Measurements from ENCODE around the gene DHRS9. TPM values are rescaled to one million over a fixed set of nuclear protein-coding genes. Genes with fewer than 3 reads are reported as not detected.

The DHRS9 gene
- polyA plus RNA-seq, 1 donor: 0.48 TPM

GRCh38 chr2:169065422-169065821 lies 3.9 kb upstream of the DHRS9 start:
- Histone ChIP-seq H3K4me3 (ENCODE audit: low read length) (no peak overlapping the region), H3K4me1 (ENCODE audit: control insufficient read depth, insufficient read depth, low read length) (peaks cover 4% of the 10 kb centered on the region), H3K27ac (ENCODE audit: low read length) (no peak overlapping the region), H3K27me3 (ENCODE audit: control insufficient read depth, insufficient read depth, low read length) (no peaks in the 10 kb centered on the region), H3K9me3 (ENCODE audit: control insufficient read depth, low read depth, low read length) (no peaks in the 10 kb centered on the region), H3K36me3 (ENCODE audit: control insufficient read depth, insufficient read depth, low read length) (no peaks in the 10 kb centered on the region)
- DNase-seq: no peak
- no CpG with 5 or more reads among the region's 1 CpG for WGBS (ENCODE audit: insufficient coverage, low lambda C conversion rate)

GRCh38 chr2:169065864-169066517 lies 3.4 kb upstream of the DHRS9 start:
- Histone ChIP-seq H3K27me3 (ENCODE audit: control insufficient read depth, insufficient read depth, low read length) (no peaks in the 10 kb centered on the region), H3K36me3 (ENCODE audit: control insufficient read depth, insufficient read depth, low read length) (no peaks in the 10 kb centered on the region), H3K27ac (ENCODE audit: low read length) (no peak overlapping the region), H3K4me3 (ENCODE audit: low read length) (no peak overlapping the region), H3K9me3 (ENCODE audit: control insufficient read depth, low read depth, low read length) (no peaks in the 10 kb centered on the region), H3K4me1 (ENCODE audit: control insufficient read depth, insufficient read depth, low read length) (peaks cover 4% of the 10 kb centered on the region)
- no peak for DNase-seq
- WGBS (ENCODE audit: insufficient coverage, low lambda C conversion rate): no CpG with 5 or more reads among the region's 2 CpGs

DNA sequence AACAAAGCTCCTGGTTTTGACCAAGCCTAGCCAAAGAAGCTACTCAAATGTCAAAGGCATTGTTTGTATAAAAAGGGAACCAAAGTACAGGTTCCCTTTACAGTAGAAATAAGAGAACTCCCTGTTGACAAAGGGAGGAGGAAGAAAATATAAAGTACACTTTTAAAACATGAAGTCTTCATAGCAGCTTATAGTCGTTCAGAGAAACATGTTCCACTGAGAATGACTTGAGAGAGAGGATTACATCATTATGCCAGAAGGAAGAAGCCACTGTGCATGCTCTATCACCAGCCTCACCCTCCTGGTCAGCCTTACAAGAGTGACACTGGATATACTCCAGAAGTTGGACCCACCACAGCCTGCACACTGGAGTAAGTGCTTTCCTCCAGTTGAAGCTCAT lies 2.5 kb upstream of the DHRS9 start:
- Histone ChIP-seq H3K36me3 (ENCODE audit: control insufficient read depth, insufficient read depth, low read length) (no peaks in the 10 kb centered on the region), H3K27ac (ENCODE audit: low read length) (no peak overlapping the region), H3K4me3 (ENCODE audit: low read length) (no peak overlapping the region), H3K27me3 (ENCODE audit: control insufficient read depth, insufficient read depth, low read length) (no peaks in the 10 kb centered on the region), H3K4me1 (ENCODE audit: control insufficient read depth, insufficient read depth, low read length) (peaks cover 4% of the 10 kb centered on the region), H3K9me3 (ENCODE audit: control insufficient read depth, low read depth, low read length) (no peaks in the 10 kb centered on the region)
- no peak for DNase-seq
- no CpG with 5 or more reads among the region's 1 CpG for WGBS (ENCODE audit: insufficient coverage, low lambda C conversion rate)

DNA sequence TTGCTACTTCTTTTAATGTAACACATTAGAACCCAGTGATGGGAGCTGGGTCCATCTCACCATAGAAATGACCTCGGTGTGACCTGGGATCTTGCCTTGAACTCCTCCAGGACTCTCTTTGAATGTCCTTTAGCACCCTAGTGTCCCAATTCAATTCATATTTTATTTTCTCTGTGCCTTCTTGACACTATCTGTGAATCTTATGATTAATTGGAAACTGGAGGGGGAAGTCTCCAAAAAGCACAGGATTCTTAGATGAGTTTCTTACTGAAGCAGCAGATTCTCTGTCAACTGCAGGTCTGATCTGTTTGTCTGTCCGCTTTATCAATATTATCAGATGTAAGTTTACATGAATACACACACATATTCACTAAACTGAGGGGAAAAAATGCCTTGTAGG lies 470 bp downstream of the DHRS9 start:
- WGBS (ENCODE audit: insufficient coverage, low lambda C conversion rate): no CpG with 5 or more reads among the region's 2 CpGs
- H3K4me1 ChIP-seq (ENCODE audit: control insufficient read depth, insufficient read depth, low read length): no peaks in the 10 kb centered on the region
- DNase-seq: no peak
- no peaks in the 10 kb centered on the region for H3K36me3 ChIP-seq (ENCODE audit: control insufficient read depth, insufficient read depth, low read length)
- no peak overlapping the region for H3K27ac ChIP-seq (ENCODE audit: low read length)
- H3K9me3 ChIP-seq (ENCODE audit: control insufficient read depth, low read depth, low read length): no peaks in the 10 kb centered on the region
- H3K4me3 ChIP-seq (ENCODE audit: low read length): no peak overlapping the region
- H3K27me3 ChIP-seq (ENCODE audit: control insufficient read depth, insufficient read depth, low read length): no peaks in the 10 kb centered on the region

GRCh38 chr2:169071455-169071854 lies 2.1 kb downstream of the DHRS9 start:
- Histone ChIP-seq H3K27ac (ENCODE audit: low read length) (no peak overlapping the region), H3K27me3 (ENCODE audit: control insufficient read depth, insufficient read depth, low read length) (no peaks in the 10 kb centered on the region), H3K9me3 (ENCODE audit: control insufficient read depth, low read depth, low read length) (no peaks in the 10 kb centered on the region), H3K36me3 (ENCODE audit: control insufficient read depth, insufficient read depth, low read length) (no peaks in the 10 kb centered on the region), H3K4me3 (ENCODE audit: low read length) (no peak overlapping the region), H3K4me1 (ENCODE audit: control insufficient read depth, insufficient read depth, low read length) (no peaks in the 10 kb centered on the region)
- no peak for DNase-seq
- no CpG with 5 or more reads among the region's 5 CpGs for WGBS (ENCODE audit: insufficient coverage, low lambda C conversion rate)

DNA sequence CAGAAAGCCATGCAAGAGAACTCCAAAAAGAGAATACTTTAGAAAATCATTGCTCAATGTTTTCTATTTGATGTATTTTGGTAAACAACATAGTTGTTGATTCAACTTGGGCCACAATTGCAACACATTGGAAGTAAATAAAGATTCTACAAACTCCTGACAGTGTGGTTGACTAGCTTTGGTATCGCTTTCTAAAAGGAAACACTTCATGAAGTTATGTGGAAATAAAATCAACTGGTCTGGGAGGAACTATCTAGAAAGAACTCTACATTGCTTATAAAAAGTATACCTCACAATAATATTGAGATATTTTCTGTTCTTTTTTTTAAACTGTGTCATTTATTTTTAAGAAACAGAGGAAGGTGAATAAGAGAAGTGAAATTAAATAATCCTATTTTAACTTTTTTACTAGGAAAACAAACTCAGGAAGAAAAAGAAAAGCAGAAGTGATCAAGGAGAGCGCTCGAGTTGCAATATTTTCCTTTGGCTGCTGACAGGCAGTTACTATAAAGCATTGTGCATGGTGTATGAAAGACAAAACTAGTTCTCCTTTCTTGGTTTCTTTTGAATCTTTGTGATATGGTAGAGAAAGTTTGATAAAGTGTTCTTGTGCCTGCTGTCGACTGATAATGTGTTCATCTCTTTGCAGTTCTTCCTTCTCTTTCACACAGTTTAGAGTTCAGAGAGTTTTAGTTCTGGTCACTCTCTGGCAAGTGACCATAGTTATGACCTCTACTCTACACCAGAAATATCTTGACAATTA lies 3.0 kb downstream of the DHRS9 start:
- Histone ChIP-seq H3K36me3 (ENCODE audit: control insufficient read depth, insufficient read depth, low read length) (no peaks in the 10 kb centered on the region), H3K27me3 (ENCODE audit: control insufficient read depth, insufficient read depth, low read length) (no peaks in the 10 kb centered on the region), H3K9me3 (ENCODE audit: control insufficient read depth, low read depth, low read length) (no peaks in the 10 kb centered on the region), H3K4me1 (ENCODE audit: control insufficient read depth, insufficient read depth, low read length) (no peaks in the 10 kb centered on the region), H3K27ac (ENCODE audit: low read length) (no peak overlapping the region), H3K4me3 (ENCODE audit: low read length) (no peak overlapping the region)
- DNase-seq: no peak
- WGBS (ENCODE audit: insufficient coverage, low lambda C conversion rate): 80% methylated on average over 1 of the region's 4 CpGs

DNA sequence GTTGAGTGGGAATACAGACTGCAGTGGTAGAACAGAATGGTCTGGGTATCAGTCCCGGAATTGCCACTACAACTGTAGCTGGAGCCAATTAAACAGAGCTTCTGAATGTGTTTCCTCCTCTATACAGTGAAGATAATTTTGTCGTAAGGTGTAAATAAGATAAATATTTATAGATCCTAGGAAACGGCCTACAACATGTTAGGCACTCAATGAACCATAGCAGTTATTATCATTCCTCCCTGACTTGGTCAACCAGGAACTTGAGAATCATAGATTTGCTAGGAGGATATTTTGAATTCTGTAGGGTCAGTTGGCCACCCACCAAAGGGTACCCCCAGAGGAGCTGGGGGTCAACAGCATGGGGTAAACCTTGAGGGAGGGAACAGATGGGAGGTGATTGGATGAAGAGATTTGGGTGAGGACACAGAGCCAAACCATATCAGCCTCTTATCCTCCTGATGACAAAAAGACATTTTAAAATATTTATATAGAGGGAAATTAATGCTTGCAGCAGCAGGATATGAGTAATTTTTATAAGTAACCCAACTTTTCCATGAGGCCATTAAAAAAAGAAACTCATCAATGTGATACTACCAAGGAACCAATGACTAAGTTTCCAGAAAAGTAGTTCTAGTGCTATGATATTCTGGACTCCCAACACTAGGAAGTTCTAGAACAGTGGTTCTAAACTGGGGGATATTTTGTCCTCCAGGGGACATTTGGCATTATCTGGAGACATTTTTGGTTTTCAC lies 4.0 kb downstream of the DHRS9 start:
- no peak overlapping the region for H3K4me3 ChIP-seq (ENCODE audit: low read length)
- no peak overlapping the region for H3K27ac ChIP-seq (ENCODE audit: low read length)
- no peaks in the 10 kb centered on the region for H3K36me3 ChIP-seq (ENCODE audit: control insufficient read depth, insufficient read depth, low read length)
- H3K4me1 ChIP-seq (ENCODE audit: control insufficient read depth, insufficient read depth, low read length): no peaks in the 10 kb centered on the region
- no CpG with 5 or more reads among the region's 3 CpGs for WGBS (ENCODE audit: insufficient coverage, low lambda C conversion rate)
- H3K27me3 ChIP-seq (ENCODE audit: control insufficient read depth, insufficient read depth, low read length): no peaks in the 10 kb centered on the region
- DNase-seq: no peak
- H3K9me3 ChIP-seq (ENCODE audit: control insufficient read depth, low read depth, low read length): no peaks in the 10 kb centered on the region

GRCh38 chr2:169073963-169074751 lies 4.8 kb downstream of the DHRS9 start:
- no peak overlapping the region for H3K4me3 ChIP-seq (ENCODE audit: low read length)
- H3K27ac ChIP-seq (ENCODE audit: low read length): no peak overlapping the region

DNA sequence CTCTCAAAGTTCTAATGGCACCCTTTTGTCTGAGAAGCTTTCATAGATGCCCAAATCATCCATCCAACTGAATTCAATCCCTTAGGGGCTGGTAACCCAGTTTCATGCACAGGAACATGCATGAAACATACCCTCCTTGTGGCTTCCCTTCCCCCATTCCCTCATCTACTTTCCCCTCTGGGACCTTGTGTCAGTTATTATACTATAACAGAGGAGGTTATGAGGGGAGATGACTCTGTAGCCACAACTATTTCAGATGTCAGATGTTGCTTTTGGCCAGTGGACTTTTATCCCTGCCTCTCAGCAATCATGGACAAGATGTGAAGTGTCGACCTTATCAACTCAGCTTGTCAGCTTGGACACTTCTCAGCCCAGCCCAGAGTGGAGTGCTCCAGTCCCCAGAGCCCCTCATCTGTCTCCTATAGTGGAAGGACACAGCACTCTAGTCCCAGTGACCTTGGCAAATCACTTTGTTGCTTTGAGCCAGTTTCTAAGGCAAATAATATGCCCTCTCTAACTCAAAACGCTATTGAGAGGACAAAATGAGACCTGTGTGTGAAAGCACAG lies 8.4 kb downstream of the DHRS9 start:
- Histone ChIP-seq H3K4me3 (ENCODE audit: low read length) (no peak overlapping the region), H3K9me3 (ENCODE audit: control insufficient read depth, low read depth, low read length) (no peaks in the 10 kb centered on the region), H3K27me3 (ENCODE audit: control insufficient read depth, insufficient read depth, low read length) (no peaks in the 10 kb centered on the region), H3K4me1 (ENCODE audit: control insufficient read depth, insufficient read depth, low read length) (no peaks in the 10 kb centered on the region), H3K36me3 (ENCODE audit: control insufficient read depth, insufficient read depth, low read length) (no peaks in the 10 kb centered on the region), H3K27ac (ENCODE audit: low read length) (no peak overlapping the region)
- DNase-seq: no peak
- WGBS (ENCODE audit: insufficient coverage, low lambda C conversion rate): 50% methylated on average over 1 of the region's 2 CpGs

More at GRCh38 chr2:169073963-169074751, 4.8 kb downstream of the DHRS9 start:
- no peaks in the 10 kb centered on the region for H3K9me3 ChIP-seq (ENCODE audit: control insufficient read depth, low read depth, low read length)
- H3K27me3 ChIP-seq (ENCODE audit: control insufficient read depth, insufficient read depth, low read length): no peaks in the 10 kb centered on the region
- H3K4me1 ChIP-seq (ENCODE audit: control insufficient read depth, insufficient read depth, low read length): no peaks in the 10 kb centered on the region
- H3K36me3 ChIP-seq (ENCODE audit: control insufficient read depth, insufficient read depth, low read length): no peaks in the 10 kb centered on the region
- WGBS (ENCODE audit: insufficient coverage, low lambda C conversion rate): 80% methylated on average over 1 of the region's 9 CpGs
- DNase-seq: no peak

Data from large intestine (tissue), 3 donors.